ENCODE data around the gene TEAD1. TPM values are rescaled to one million over a fixed set of nuclear protein-coding genes. Genes with fewer than 3 reads are reported as not detected.

The TEAD1 gene
- total and polyA plus RNA-seq, 2 donors (not counting 3 experiments of a cell fraction or from before 2014, with no cell fraction given), result 15.3 to 49.0 TPM

GRCh38 chr11:12832480-12833224, 158.4 kb downstream of the TEAD1 start:
- no peak overlapping the region for H3K9ac ChIP-seq (replicated peaks; ENCODE audit: extremely low read depth, insufficient read depth, low read length)
- no peaks in the 10 kb centered on the region for H3K27me3 ChIP-seq (ENCODE audit: control insufficient read depth in 2 of 2, insufficient read depth in 2 of 2, low read length in 2 of 2)
- ChIA-PET CTCF (interaction anchor here (0.6 to 2.4 kb wide), 2 partner anchors 9 to 17 kb away, joined by 3 to 7 read pairs; no protein-coding TSS in a partner anchor), POLR2A (no interaction called here)
- H3K9me3 ChIP-seq (replicated peaks; ENCODE audit: control insufficient read depth, insufficient read depth, low read length), result no peaks in the 10 kb centered on the region
- H3K79me2 ChIP-seq (ENCODE audit: control insufficient read depth, insufficient read depth, low read length), result peaks cover 31% of the 10 kb centered on the region
- no peak overlapping the region for H3K27ac ChIP-seq (ENCODE audit: insufficient read depth, low read depth, low read length)
- no peak overlapping the region for H3K4me2 ChIP-seq (ENCODE audit: insufficient read depth, low read length)
- H2AFZ ChIP-seq (ENCODE audit: low read depth, low read length), result no peak overlapping the region
- intact Hi-C loops (cut with micrococcal nuclease), result no loop called here
- no peak for TF ChIP-seq FOS (IDR thresholded peaks at IDR 0.05; ENCODE audit: borderline replicate concordance, insufficient read depth, low read length)
- TF ChIP-seq GATA2 (IDR thresholded peaks at IDR 0.05; ENCODE audit: insufficient read depth, insufficient read length, low read depth, low read length), result no peak
- no peak for TF ChIP-seq MAX (IDR thresholded peaks at IDR 0.05; ENCODE audit: insufficient read depth, insufficient read length)
- TF ChIP-seq EZH2 (IDR thresholded peaks at IDR 0.05; ENCODE audit: borderline replicate concordance, low read depth, low read length, severe bottlenecking), result no peak
- H4K20me1 ChIP-seq (replicated peaks; ENCODE audit: control insufficient read depth, extremely low read depth, insufficient read depth, low read length), result no peaks in the 10 kb centered on the region
- H3K36me3 ChIP-seq (ENCODE audit: control insufficient read depth in 2 of 2, extremely low read depth in 1 of 2, insufficient read depth in 2 of 2, low read length in 2 of 2), result no peaks in the 10 kb centered on the region
- no peaks in the 10 kb centered on the region for H3K9me1 ChIP-seq (replicated peaks; ENCODE audit: control insufficient read depth, extremely low read depth, insufficient read depth, low read length)
- FAIRE-seq, result no peak
- dilution Hi-C loops (cut with MboI; ENCODE audit: extremely low pct_ligation_motif_present, low sequenced_read_pairs), result no loop called here
- DNase-seq (ENCODE audit: low read depth, low spot score), result no peak
- BruUV-seq (replicated peaks), result no TSS peak
- H3K4me1 ChIP-seq (ENCODE audit: control insufficient read depth, extremely low read depth, insufficient read depth, low read length), result peaks cover 16% of the 10 kb centered on the region
- H3K4me3 ChIP-seq (replicated peaks in 1 of 3; ENCODE audit: insufficient read depth in 1 of 3, low read depth in 1 of 3, low read length in 3 of 3), result no peak overlapping the region

- intact Hi-C loops (cut with micrococcal nuclease) (no loop called here), dilution Hi-C loops (cut with MboI; ENCODE audit: extremely low pct_ligation_motif_present, low sequenced_read_pairs) (no loop called here)
- H3K4me1 ChIP-seq (ENCODE audit: control insufficient read depth, extremely low read depth, insufficient read depth, low read length), result peaks cover 3% of the 10 kb centered on the region
- H2AFZ ChIP-seq (ENCODE audit: low read depth, low read length), result no peak overlapping the region
- CTCF ChIA-PET, result interaction anchor here (1.2 kb wide), 1 partner anchor 10 kb away, joined by 3 read pairs; no protein-coding TSS in a partner anchor
- H3K27ac ChIP-seq (ENCODE audit: insufficient read depth, low read depth, low read length), result no peak overlapping the region
- peaks cover 31% of the 10 kb centered on the region for H3K79me2 ChIP-seq (ENCODE audit: control insufficient read depth, insufficient read depth, low read length)
- no peaks in the 10 kb centered on the region for H3K27me3 ChIP-seq (ENCODE audit: control insufficient read depth in 2 of 2, insufficient read depth in 2 of 2, low read length in 2 of 2)
- no peaks in the 10 kb centered on the region for H3K9me3 ChIP-seq (replicated peaks; ENCODE audit: control insufficient read depth, insufficient read depth, low read length)
- FAIRE-seq, result no peak
- POLR2A ChIA-PET, result no interaction called here
- no peaks in the 10 kb centered on the region for H4K20me1 ChIP-seq (replicated peaks; ENCODE audit: control insufficient read depth, extremely low read depth, insufficient read depth, low read length)
- no peak for DNase-seq (ENCODE audit: low read depth, low spot score)
- H3K4me3 ChIP-seq (replicated peaks in 1 of 3; ENCODE audit: insufficient read depth in 1 of 3, low read depth in 1 of 3, low read length in 3 of 3), result no peak overlapping the region
- no peaks in the 10 kb centered on the region for H3K36me3 ChIP-seq (ENCODE audit: control insufficient read depth in 2 of 2, extremely low read depth in 1 of 2, insufficient read depth in 2 of 2, low read length in 2 of 2)
- H3K9me1 ChIP-seq (replicated peaks; ENCODE audit: control insufficient read depth, extremely low read depth, insufficient read depth, low read length), result no peaks in the 10 kb centered on the region
- H3K9ac ChIP-seq (replicated peaks; ENCODE audit: extremely low read depth, insufficient read depth, low read length), result no peak overlapping the region
- no peak for TF ChIP-seq CTCF (IDR thresholded peaks at IDR 0.05; ENCODE audit: extremely low read depth in 1 of 2, insufficient read depth in 1 of 2, low read depth in 1 of 2, low read length in 2 of 2)
- TF ChIP-seq GATA2 (IDR thresholded peaks at IDR 0.05; ENCODE audit: insufficient read depth, insufficient read length, low read depth, low read length), result no peak
- TF ChIP-seq FOS (IDR thresholded peaks at IDR 0.05; ENCODE audit: borderline replicate concordance, insufficient read depth, low read length), result no peak
- BruUV-seq (replicated peaks), result no TSS peak
- no peak overlapping the region for H3K4me2 ChIP-seq (ENCODE audit: insufficient read depth, low read length)
These were observed 159.9 kb downstream of the TEAD1 start for GRCh38 chr11:12834166-12834565.
